BLaER1 treated with 17β-estradiol and CSF1 and Interleukin-3, amounts not matched to agents 10 nM and 100 nM (cell line): ENCODE measurements around the gene ZNF669.
A peak's percentile ranks its signal among the peaks of the same experiment; 100 is the strongest.
"Not testable (repeated sequence)": the region's sequence is repeated elsewhere in the genome, so short reads cannot be mapped to it uniquely, and the experiment has no call there.

Experiments used
- H3K27ac ChIP-seq, 11 experiments: shearing (Covaris generic); formaldehyde crosslinking; 2 replicates each; pipeline ENCODE4 v1.8.1; 2022
- H3K27me3 ChIP-seq, 11 experiments: shearing (Covaris generic); formaldehyde crosslinking; 2 replicates each; pipeline ENCODE4 v1.8.1; 2022
- H3K36me3 ChIP-seq, 11 experiments: shearing (Covaris generic); formaldehyde crosslinking; 2 replicates each; pipeline ENCODE4 v1.8.1; 2022
- H3K4me1 ChIP-seq, 10 experiments: shearing (Covaris generic); formaldehyde crosslinking; 2 replicates each; pipeline ENCODE4 v1.8.1; 2022
- H3K4me2 ChIP-seq, 11 experiments: shearing (Covaris generic); formaldehyde crosslinking; 2 replicates each; pipeline ENCODE4 v1.8.1; 2022
- H3K4me3 ChIP-seq, 10 experiments: shearing (Covaris generic); formaldehyde crosslinking; 2 replicates each; pipeline ENCODE4 v1.8.1; 2022
- H3K9ac ChIP-seq, 11 experiments: shearing (Covaris generic); formaldehyde crosslinking; 2 replicates each; pipeline ENCODE4 v1.8.1; 2022
- H3K9me3 ChIP-seq, 11 experiments: shearing (Covaris generic); formaldehyde crosslinking; replicated peaks in 1 of 11; 2 replicates each; pipeline ENCODE4 v1.8.1; 2022
- H4K20me1 ChIP-seq, 11 experiments: shearing (Covaris generic); formaldehyde crosslinking; 2 replicates each; pipeline ENCODE4 v1.8.1; 2022
- Cebpa-rat ChIP-seq, 11 experiments: shearing (Covaris generic); IDR thresholded peaks; 2 replicates each; pipeline ENCODE4 v1.8.1; 2022

The ZNF669 gene

DNA sequence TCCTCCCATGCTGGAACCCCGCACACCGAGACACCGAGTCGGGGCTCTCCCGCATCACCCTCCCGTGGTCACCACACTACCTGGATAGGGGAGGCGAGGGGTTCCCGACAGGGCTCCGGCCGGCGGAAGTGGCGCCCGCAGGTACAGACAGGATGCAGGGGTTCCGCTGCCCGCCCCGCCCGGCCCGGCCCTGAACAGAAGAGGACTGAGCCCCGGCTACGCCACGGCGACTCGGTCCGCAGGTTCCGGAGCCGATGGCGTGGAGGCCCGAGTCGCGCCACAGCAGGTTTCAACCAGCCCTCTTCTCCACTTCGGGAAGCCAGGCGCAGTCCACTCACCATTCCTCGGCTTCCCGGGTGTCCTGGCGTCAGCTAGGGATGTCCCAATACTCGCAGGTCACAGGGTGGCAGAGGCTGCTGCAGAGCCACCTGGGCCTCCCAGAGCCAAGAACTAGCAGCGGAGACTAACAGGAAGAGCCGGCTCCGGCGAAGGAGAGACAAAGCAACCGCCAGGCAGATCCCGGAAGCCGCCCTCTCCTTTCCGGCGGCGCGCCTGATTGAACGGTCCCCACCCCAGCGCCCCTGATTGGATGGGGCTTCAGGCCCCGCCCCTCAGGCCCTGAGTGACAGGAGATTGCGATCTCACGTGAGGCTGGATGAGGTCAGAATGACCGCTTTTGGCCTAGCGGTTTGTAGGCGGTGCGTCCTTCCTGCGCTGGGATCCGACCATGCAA is at the start of gene ZNF669:
Gene ZNF669 (minus strand): TSS at position 498 of the 733 bp plus-strand sequence. CDS start 157 bp downstream, at position 341.
- Histone ChIP-seq H3K9me3 (peaks cover 75 to 94% (median 91%) of the 10 kb centered on the region in 11 experiments), H3K27me3 (peaks cover under 1 to 22% (median 13%) of the 10 kb centered on the region in 11 experiments; a peak in 20 of 22 replicates), H3K4me2 (peak within 1 kb of the TSS; percentile 72 to 90 (median 78)), H3K4me1 (peaks cover 5 to 16% (median 12%) of the 10 kb centered on the region in 10 experiments; a peak in 14 of 20 replicates), H4K20me1 (no peaks in the 10 kb centered on the region), H3K9ac (peak within 1 kb of the TSS; percentile 89 to 97 (median 93)), H3K36me3 (peaks cover 37 to 44% (median 43%) of the 10 kb centered on the region in 11 experiments), H3K4me3 (peak within 1 kb of the TSS; percentile 78 to 99 (median 91)), H3K27ac (peak within 1 kb of the TSS; percentile 86 to 95 (median 92))
- TF ChIP-seq Cebpa-rat (IDR thresholded peaks at IDR 0.05): no peak

GRCh38 chr1:247147781-247148180 is 43.6 kb upstream of the ZNF669 start:
- peaks cover 98 to 100% (median 100%) of the 10 kb centered on the region in 11 experiments for H3K9me3 ChIP-seq
- H3K9ac ChIP-seq: no peak overlapping the region
- peaks cover 0 to 12% (median 0%) of the 10 kb centered on the region in 11 experiments; a peak in 4 of 22 replicates for H4K20me1 ChIP-seq
- no peaks in the 10 kb centered on the region for H3K4me1 ChIP-seq
- H3K4me3 ChIP-seq: peak overlapping the region; percentile 8 to 41 (median 24); a peak in 10 of 20 replicates
- TF ChIP-seq Cebpa-rat (IDR thresholded peaks at IDR 0.05): no peak
- H3K4me2 ChIP-seq: no peak overlapping the region
- H3K36me3 ChIP-seq: peaks cover 95 to 100% (median 98%) of the 10 kb centered on the region in 11 experiments
- H3K27ac ChIP-seq: no peak overlapping the region
- H3K27me3 ChIP-seq: no peaks in the 10 kb centered on the region; a peak in 2 of 22 replicates

- not testable (repeated sequence) for H3K9ac ChIP-seq, H3K4me2 ChIP-seq, H3K27ac ChIP-seq, H3K27me3 ChIP-seq, H3K4me1 ChIP-seq
- peaks cover 95 to 100% (median 97%) of the 10 kb centered on the region in 11 experiments for H3K36me3 ChIP-seq
- peak overlapping the region in 8 of 10 experiments; percentile 8 to 41 (median 29); a peak in 6 of 20 replicates for H3K4me3 ChIP-seq
- peaks cover 0 to 14% (median 0%) of the 10 kb centered on the region in 11 experiments; a peak in 5 of 22 replicates for H4K20me1 ChIP-seq
- peaks cover 98 to 100% (median 100%) of the 10 kb centered on the region in 11 experiments for H3K9me3 ChIP-seq
Measured at GRCh38 chr1:247147120-247147519, 43.0 kb upstream of the ZNF669 start.

DNA sequence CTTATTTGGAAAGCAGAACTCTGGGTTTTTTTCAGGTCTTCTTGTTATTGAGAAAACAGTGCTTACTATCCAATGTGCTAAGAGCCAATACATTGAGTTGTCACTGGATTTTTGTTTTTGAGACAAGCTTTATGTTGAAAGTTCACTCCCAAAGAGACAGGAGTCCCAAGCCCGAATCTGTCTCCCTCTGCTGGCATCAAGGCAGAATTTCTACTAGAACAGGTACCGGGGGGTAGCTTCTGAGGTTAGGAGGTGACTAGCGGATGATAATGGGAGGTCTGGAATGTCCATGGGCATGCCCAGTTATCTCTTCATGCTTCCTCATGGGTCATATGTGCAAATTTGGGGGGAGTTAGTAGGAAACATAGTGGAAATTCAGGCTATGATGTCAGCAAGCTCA is 42.5 kb upstream of the ZNF669 start:
- H3K27me3 ChIP-seq: no peaks in the 10 kb centered on the region; a peak in 2 of 22 replicates
- peaks cover 98 to 100% (median 100%) of the 10 kb centered on the region in 11 experiments for H3K9me3 ChIP-seq
- H3K4me3 ChIP-seq: peak overlapping the region in 6 of 10 experiments; percentile 5 to 33 (median 15); a peak in 3 of 20 replicates
- no peak overlapping the region for H3K9ac ChIP-seq
- H3K36me3 ChIP-seq: peaks cover 96 to 100% (median 97%) of the 10 kb centered on the region in 11 experiments
- H3K4me2 ChIP-seq: no peak overlapping the region
- no peak overlapping the region for H3K27ac ChIP-seq
- H3K4me1 ChIP-seq: no peaks in the 10 kb centered on the region
- peaks cover 0 to 19% (median 3%) of the 10 kb centered on the region in 11 experiments; a peak in 7 of 22 replicates for H4K20me1 ChIP-seq
- TF ChIP-seq Cebpa-rat (IDR thresholded peaks at IDR 0.05): no peak

GRCh38 chr1:247145279-247145678 is 41.1 kb upstream of the ZNF669 start:
- TF ChIP-seq Cebpa-rat (IDR thresholded peaks at IDR 0.05): no peak
- Histone ChIP-seq H3K27me3 (no peaks in the 10 kb centered on the region; a peak in 2 of 22 replicates), H3K4me3 (peak overlapping the region in 1 of 10 experiments; percentile 12; a peak in 1 of 20 replicates), H4K20me1 (peaks cover 0 to 33% (median 8%) of the 10 kb centered on the region in 11 experiments; a peak in 10 of 22 replicates), H3K9me3 (peaks cover 99 to 100% (median 100%) of the 10 kb centered on the region in 11 experiments), H3K36me3 (peaks cover 98 to 100% (median 99%) of the 10 kb centered on the region in 11 experiments), H3K4me2 (no peak overlapping the region), H3K27ac (no peak overlapping the region), H3K9ac (no peak overlapping the region), H3K4me1 (no peaks in the 10 kb centered on the region)

GRCh38 chr1:247139557-247139956 is 35.4 kb upstream of the ZNF669 start:
- not testable (repeated sequence) for H3K27me3 ChIP-seq, H3K27ac ChIP-seq, H3K4me2 ChIP-seq, H3K4me1 ChIP-seq, H3K9ac ChIP-seq
- H3K4me3 ChIP-seq: peak overlapping the region in 4 of 10 experiments; percentile 9 to 47 (median 22); a peak in 4 of 20 replicates
- H3K36me3 ChIP-seq: peaks cover 82 to 98% (median 96%) of the 10 kb centered on the region in 11 experiments
- peaks cover 99 to 100% (median 100%) of the 10 kb centered on the region in 11 experiments for H3K9me3 ChIP-seq
- H4K20me1 ChIP-seq: peaks cover 0 to 50% (median 8%) of the 10 kb centered on the region in 11 experiments; a peak in 10 of 22 replicates

DNA sequence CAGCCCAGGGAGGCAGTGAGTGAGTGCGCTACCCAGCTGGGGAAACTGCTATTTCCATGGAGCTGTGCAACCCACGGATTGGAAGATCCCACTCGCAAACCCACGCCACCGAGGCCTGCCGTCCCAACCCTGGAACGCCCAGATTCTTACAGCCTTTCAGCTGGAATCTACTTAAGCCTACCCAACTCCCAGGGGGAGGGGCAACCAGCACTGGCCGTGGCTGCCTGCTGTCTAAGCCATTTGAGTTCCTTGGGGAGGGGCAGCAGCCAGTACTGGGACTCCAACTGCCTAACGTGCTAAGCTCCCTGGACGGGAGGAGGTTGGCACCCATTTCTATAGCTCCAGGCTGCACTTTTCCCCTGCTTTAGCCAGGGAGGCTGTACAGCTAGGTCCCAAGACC is 27.1 kb upstream of the ZNF669 start:
- no peak overlapping the region for H3K27ac ChIP-seq
- no peaks in the 10 kb centered on the region for H3K27me3 ChIP-seq
- H3K9me3 ChIP-seq: peaks cover 65 to 66% (median 66%) of the 10 kb centered on the region in 11 experiments

GRCh38 chr1:247127519-247128282 is 23.5 kb upstream of the ZNF669 start:
- H3K4me1 ChIP-seq, H3K27me3 ChIP-seq: not testable (repeated sequence)
- peaks cover 0 to 38% (median 15%) of the 10 kb centered on the region in 11 experiments; a peak in 14 of 22 replicates for H4K20me1 ChIP-seq
- H3K9ac ChIP-seq: peak overlapping the region; percentile 71 to 82 (median 79)
- H3K4me2 ChIP-seq: peak overlapping the region; percentile 63 to 87 (median 79)
- H3K9me3 ChIP-seq: peaks cover 35 to 49% (median 41%) of the 10 kb centered on the region in 11 experiments
- H3K27ac ChIP-seq: peak overlapping the region; percentile 44 to 80 (median 67); a peak in 20 of 22 replicates
- H3K4me3 ChIP-seq: peak overlapping the region; percentile 58 to 71 (median 66)
- H3K36me3 ChIP-seq: peaks cover 29 to 30% (median 30%) of the 10 kb centered on the region in 11 experiments

More for the DNA sequence above, 27.1 kb upstream of the ZNF669 start:
- H3K4me3 ChIP-seq: peak overlapping the region in 9 of 10 experiments; percentile 12 to 49 (median 37); a peak in 12 of 20 replicates
- no peak overlapping the region for H3K4me2 ChIP-seq
- no peak for TF ChIP-seq Cebpa-rat (IDR thresholded peaks at IDR 0.05)
- no peaks in the 10 kb centered on the region for H3K4me1 ChIP-seq
- no peak overlapping the region for H3K9ac ChIP-seq
- H4K20me1 ChIP-seq: peaks cover 0 to 45% (median 15%) of the 10 kb centered on the region in 11 experiments; a peak in 14 of 22 replicates
- H3K36me3 ChIP-seq: peaks cover 64 to 66% (median 65%) of the 10 kb centered on the region in 11 experiments

DNA sequence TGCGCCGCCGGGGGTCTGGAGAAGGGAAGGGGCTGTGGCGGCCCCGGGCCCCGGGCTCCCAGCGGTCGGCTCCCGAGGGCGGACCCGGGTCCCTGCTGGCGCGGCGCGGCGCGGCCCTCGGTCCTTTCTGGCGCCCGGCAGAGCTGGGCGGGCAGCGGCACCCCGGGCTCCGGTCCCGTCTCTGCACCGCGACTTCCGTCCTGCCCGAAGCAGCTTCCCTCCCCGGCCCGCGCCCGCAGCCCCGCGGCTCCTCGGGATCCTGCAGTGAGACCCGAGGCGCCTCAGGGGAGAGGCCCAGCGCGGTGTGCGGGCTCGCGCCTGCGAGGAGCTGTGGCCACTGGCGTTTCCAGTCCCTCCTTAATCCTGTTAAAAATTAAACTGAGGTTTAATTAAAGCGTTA is 22.4 kb upstream of the ZNF669 start:
- peaks cover 0 to 27% (median 11%) of the 10 kb centered on the region in 11 experiments; a peak in 14 of 22 replicates for H4K20me1 ChIP-seq
- not testable (repeated sequence) for H3K27me3 ChIP-seq

GRCh38 chr1:247126166-247126565 is 22.0 kb upstream of the ZNF669 start:
- not testable (repeated sequence) for H3K27ac ChIP-seq

More for the DNA sequence above, 22.4 kb upstream of the ZNF669 start:
- H3K27ac ChIP-seq, H3K4me1 ChIP-seq, H3K9ac ChIP-seq, H3K4me3 ChIP-seq, H3K4me2 ChIP-seq: not testable (repeated sequence)
- H3K9me3 ChIP-seq: peaks cover 25 to 43% (median 35%) of the 10 kb centered on the region in 11 experiments
- peaks cover 18 to 19% (median 19%) of the 10 kb centered on the region in 11 experiments for H3K36me3 ChIP-seq

More at GRCh38 chr1:247126166-247126565, 22.0 kb upstream of the ZNF669 start:
- H3K9ac ChIP-seq, H3K4me1 ChIP-seq, H3K27me3 ChIP-seq, H3K4me3 ChIP-seq: not testable (repeated sequence)
- H3K4me2 ChIP-seq: peak overlapping the region in 1 of 11 experiments; percentile 31; a peak in 1 of 22 replicates
- H3K9me3 ChIP-seq: peaks cover 20 to 38% (median 31%) of the 10 kb centered on the region in 11 experiments
- peaks cover 0 to 23% (median 7%) of the 10 kb centered on the region in 11 experiments; a peak in 13 of 22 replicates for H4K20me1 ChIP-seq
- H3K36me3 ChIP-seq: peaks cover 14 to 15% (median 14%) of the 10 kb centered on the region in 11 experiments
